Heart left ventricle (tissue), 13 donors: ENCODE data around the gene TTC8.

Experiments used
- CTCF ChIP-seq, 12 donors: fragments of 200-600 bp; sonication (generic) in 4 of 12; IDR thresholded peaks; one replicate each; pipeline versions ENCODE4 v1.5.0 to v1.8.0; 2018 to 2022; ENCODE audit warnings: antibody characterized with exemption in 12 of 12, mild to moderate bottlenecking in 5 of 12
- POLR2A ChIP-seq, 2 donors: fragments of 450-650 bp; IDR thresholded peaks; one replicate each; pipeline ENCODE4 v1.6.1; 2017; ENCODE audit warnings: antibody characterized with exemption in 2 of 2, mild to moderate bottlenecking in 2 of 2, moderate library complexity in 2 of 2
- donor health status: ischemic (EF 13 %, LVEDD 7.1; RV severe dilation, severe dysfunction).
- donor health status: DM: no; HTN: yes; CAD: no.
- donor health status: DM: no; HTN: no; CAD: no.
- donor health status: ischemic (EF 25% LVEDD 6.9; RV normal size, moderate dysfunction).
- donor health status: ischemic (EF 25% LVEDD 5.7; RV mildly dilated, moderate dysfunction).
- donor health status: ischemic (EF 35%, LVEDD 5.7; RV mildly dilated, moderate dysfunction).
- donor health status: nonischemic (EF 11% LVEDD 7.7; RV severe dilation, severe dysfunction).
- donor health status: DM: yes; HTN: yes; CAD: no.
- donor health status: PGD.
- donor health status: ischemic (EF 29% LVEDD 5.4; RV normal size, mild dysfunction).
- donor health status: nonischemic (EF 23%, LVEDD 6.1; RV moderate dilation, normal function).

DNA sequence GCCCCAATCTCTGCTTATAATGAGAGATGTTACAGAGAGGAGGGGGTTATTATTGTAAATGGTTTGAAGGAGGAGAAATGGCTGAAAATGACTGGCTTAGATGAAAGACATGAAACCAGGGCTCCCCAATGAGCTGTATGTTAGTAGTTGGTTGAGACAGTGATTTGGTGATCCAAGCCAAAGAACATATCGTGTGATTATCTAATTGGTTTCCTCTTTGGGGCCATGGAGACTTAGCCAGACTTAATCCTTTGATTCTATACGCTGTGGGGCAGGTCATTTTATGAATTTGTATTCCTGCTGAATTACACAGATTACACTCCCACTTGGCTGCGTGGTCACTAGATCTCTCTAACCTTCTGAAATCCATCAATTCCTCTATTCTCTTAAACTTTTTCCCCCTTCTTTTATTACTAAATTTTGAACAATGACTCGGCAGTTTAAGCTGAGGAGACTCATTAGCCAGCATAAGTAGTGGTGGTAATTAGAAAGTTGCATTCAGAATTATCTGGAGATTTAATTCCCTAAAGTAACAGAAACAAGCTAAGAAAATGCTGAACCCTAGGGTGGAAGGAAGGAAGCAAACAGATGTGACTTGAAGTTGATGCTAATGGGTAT lies 5.3 kb downstream of the TTC8 start:
- TF ChIP-seq POLR2A (IDR thresholded peaks at IDR 0.05), result no peak
- TF ChIP-seq CTCF (IDR thresholded peaks at IDR 0.05), result no peak
